Naive thymus-derived CD8-positive, alpha-beta T cell (primary cell): Measurements from ENCODE around the gene RPL32. TPM values are rescaled to one million over a fixed set of nuclear protein-coding genes. Genes with fewer than 3 reads are reported as not detected.
A peak's percentile ranks its signal among the peaks of the same experiment; 100 is the strongest.
"Not testable (repeated sequence)": the region's sequence is repeated elsewhere in the genome, so short reads cannot be mapped to it uniquely, and the experiment has no call there.

Experiments used
- ATAC-seq, 2 donors: fragments of 150-1000 bp; cut with Tn5 transposase in 1 of 2; sonication (Bioruptor Pico), chemical (Tn5 transposase) in 1 of 2; 1 replicate in 1 of 2; 2 replicates in 1 of 2; pipeline ENCODE4 v1.10.0; 2021; ENCODE audit warnings: mild to moderate bottlenecking in 2 of 2, moderate library complexity in 2 of 2
- POLR2A ChIA-PET: fragments of 350-600 bp; sonication (Branson Sonifier 250); formaldehyde crosslinking; loops from one replicate; lab custom pipeline; 2021; ENCODE audit warnings: antibody characterized with exemption; lab: Charles Lee
- DNase-seq, 10 donors: peaks; one replicate each; pipeline versions ENCODE4 v3.0.0 to v3.0.0-alpha.2; 2020 to 2022
- H3K27ac Mint-ChIP-seq, 10 donors: one replicate each; pipeline ENCODE4 v1.8.0; 2020 to 2022; ENCODE audit warnings: mild to moderate bottlenecking in 10 of 10, mixed read lengths in 10 of 10, moderate library complexity in 4 of 10, inconsistent platforms in 1 of 10
- H3K27me3 Mint-ChIP-seq, 5 donors: one replicate each; pipeline ENCODE4 v1.8.0; 2021 to 2022; ENCODE audit warnings: mixed read lengths in 5 of 5
- H3K36me3 Mint-ChIP-seq, 3 donors: one replicate each; pipeline ENCODE4 v1.8.0; 2020 to 2022; ENCODE audit warnings: mixed read lengths in 3 of 3, mild to moderate bottlenecking in 2 of 3, inconsistent platforms in 1 of 3
- H3K4me1 Mint-ChIP-seq, 4 donors: one replicate each; pipeline ENCODE4 v1.8.0; 2021 to 2022; ENCODE audit warnings: mixed read lengths in 4 of 4
- H3K4me3 Mint-ChIP-seq, 10 donors: one replicate each; pipeline ENCODE4 v1.8.0; 2020 to 2022; ENCODE audit warnings: mild to moderate bottlenecking in 10 of 10, mixed read lengths in 10 of 10, moderate library complexity in 6 of 10, inconsistent platforms in 1 of 10
- H3K9me3 Mint-ChIP-seq, 9 donors: one replicate each; pipeline ENCODE4 v1.8.0; 2020 to 2022; ENCODE audit warnings: mixed read lengths in 9 of 9, mild to moderate bottlenecking in 3 of 9, inconsistent platforms in 1 of 9, moderate library complexity in 1 of 9
- polyA plus RNA-seq, 3 donors: library from polyadenylated mRNA; unstranded; fragments of 300-500 nt; fragmentation: Illumina TruSeq; gene quantifications; one replicate each; pipeline ENCODE4 v1.2.3, GENCODE V29; 2021
- total RNA-seq, 8 experiments: library from RNA in 2 of 8; stranded (reverse) in 2 of 8; gene quantifications; one replicate each; pipeline ENCODE4 v1.2.3 and lab custom pipeline; 2021 to 2026

The RPL32 gene
- total and polyA plus RNA-seq, 5 experiments from 2014 or later: 4,123 to 5,220 (median 4,376) TPM

DNA sequence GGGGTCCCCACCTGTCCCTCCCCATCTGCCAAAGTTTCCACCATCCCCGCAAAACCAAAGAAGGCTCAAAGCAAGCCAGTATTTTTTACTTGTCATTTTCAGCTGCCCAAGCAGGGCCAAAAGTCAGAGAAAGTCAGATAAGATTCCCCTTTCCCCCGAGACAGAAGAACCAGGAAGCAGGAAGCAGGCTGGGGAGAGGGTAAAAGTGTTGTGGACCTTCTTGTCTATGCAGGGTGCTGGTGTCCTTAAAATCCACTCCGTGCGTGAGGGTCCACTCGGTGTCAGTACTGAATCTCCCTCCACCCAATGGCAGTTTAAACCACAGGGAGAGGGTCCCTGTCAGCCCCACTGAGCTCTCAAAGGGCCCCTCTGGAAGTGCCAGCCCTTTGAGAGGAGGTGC is 20.2 kb upstream of the RPL32 start:
- POLR2A ChIA-PET: no interaction called here
- Mint-ChIP-seq H3K4me1 (peaks cover 0 to 2% (median 0%) of the 10 kb centered on the region in 4 donors), H3K27ac (peak overlapping the region in 2 of 10 donors; percentile 13 to 76), H3K36me3 (peaks cover 0 to 4% (median 0%) of the 10 kb centered on the region in 3 donors), H3K27me3 (peaks cover 0 to 11% (median 4%) of the 10 kb centered on the region in 5 donors), H3K4me3 (no peak overlapping the region), H3K9me3 (peaks cover 0 to 15% (median 5%) of the 10 kb centered on the region in 9 donors)
- ATAC-seq (no peak), DNase-seq (no peak)

DNA sequence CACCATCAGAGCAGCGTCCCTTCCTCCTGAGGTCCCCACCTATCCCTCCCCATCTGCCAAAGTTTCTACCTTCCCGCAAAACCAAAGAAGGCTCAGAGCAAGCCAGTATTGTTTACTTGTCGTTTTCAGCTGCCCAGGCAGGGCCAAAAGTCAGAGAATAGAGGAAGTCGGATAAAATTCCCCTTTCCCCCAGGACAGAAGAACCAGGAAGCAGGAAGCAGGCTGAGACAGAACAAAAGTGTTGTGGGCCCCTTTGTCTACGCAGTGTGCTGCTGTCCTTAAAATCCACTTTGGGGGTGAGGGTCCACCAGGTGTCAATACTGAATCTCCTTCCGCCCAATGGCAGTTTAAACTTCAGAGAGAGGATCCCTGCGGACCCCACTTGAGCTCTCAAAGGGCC is 18.5 kb upstream of the RPL32 start:
- DNase-seq (no peak), ATAC-seq (no peak)
- H3K4me1 Mint-ChIP-seq: no peaks in the 10 kb centered on the region
- no peak overlapping the region for H3K4me3 Mint-ChIP-seq
- H3K27ac Mint-ChIP-seq: peak overlapping the region in 1 of 10 donors; percentile 60
- peaks cover 0 to 5% (median 0%) of the 10 kb centered on the region in 9 donors for H3K9me3 Mint-ChIP-seq
- H3K27me3 Mint-ChIP-seq: peaks cover 0 to 9% (median 3%) of the 10 kb centered on the region in 5 donors
- POLR2A ChIA-PET: no interaction called here
- no peaks in the 10 kb centered on the region for H3K36me3 Mint-ChIP-seq

- Mint-ChIP-seq H3K36me3 (no peaks in the 10 kb centered on the region), H3K4me1 (no peaks in the 10 kb centered on the region), H3K27ac (no peak overlapping the region), H3K27me3 (peaks cover 0 to 13% (median 4%) of the 10 kb centered on the region in 5 donors), H3K4me3 (no peak overlapping the region), H3K9me3 (no peaks in the 10 kb centered on the region)
- DNase-seq (no peak), ATAC-seq (no peak)
- POLR2A ChIA-PET: no interaction called here
Measured at GRCh38 chr3:12856626-12857025, 15.3 kb upstream of the RPL32 start.

DNA sequence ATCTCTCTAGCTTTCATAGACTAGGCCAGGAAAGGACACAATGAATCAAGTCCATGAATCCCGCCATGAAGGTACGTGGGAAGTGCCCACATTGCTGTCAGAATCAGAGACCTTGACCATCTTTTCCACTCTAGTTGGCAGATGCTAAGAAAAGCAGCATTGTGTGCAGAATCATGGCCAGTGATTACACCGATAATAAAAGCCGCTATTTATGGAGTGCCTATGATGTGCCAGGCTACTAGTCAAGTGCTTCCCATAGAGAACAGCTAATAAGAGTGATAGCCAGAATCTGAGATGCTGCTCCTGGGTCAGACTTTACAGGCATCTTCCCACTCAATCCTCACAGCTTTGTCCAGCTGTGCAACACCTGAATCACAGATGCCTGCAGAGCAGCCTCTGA is 13.2 kb upstream of the RPL32 start:
- POLR2A ChIA-PET: interaction anchor here (1.6 kb wide), 1 partner anchor 13 kb away, joined by 6 read pairs; the partner anchor contains the start of gene RPL32
- H3K4me1 Mint-ChIP-seq: peaks cover 0 to 3% (median 0%) of the 10 kb centered on the region in 4 donors
- ATAC-seq: no peak
- no peaks in the 10 kb centered on the region for H3K36me3 Mint-ChIP-seq
- peaks cover 0 to 1% (median 0%) of the 10 kb centered on the region in 9 donors for H3K9me3 Mint-ChIP-seq
- no peak overlapping the region for H3K27ac Mint-ChIP-seq
- peaks cover 0 to 15% (median 7%) of the 10 kb centered on the region in 5 donors for H3K27me3 Mint-ChIP-seq
- no peak for DNase-seq
- H3K4me3 Mint-ChIP-seq: no peak overlapping the region

GRCh38 chr3:12853847-12854246 is 12.5 kb upstream of the RPL32 start:
- not testable (repeated sequence) for H3K36me3 Mint-ChIP-seq, H3K9me3 Mint-ChIP-seq, H3K27ac Mint-ChIP-seq, H3K4me1 Mint-ChIP-seq, H3K4me3 Mint-ChIP-seq, ATAC-seq, DNase-seq
- peaks cover 0 to 13% (median 7%) of the 10 kb centered on the region in 5 donors for H3K27me3 Mint-ChIP-seq
- POLR2A ChIA-PET: interaction anchor here (0.9 kb wide), 1 partner anchor 13 kb away, joined by 3 read pairs; the partner anchor contains the start of gene RPL32

DNA sequence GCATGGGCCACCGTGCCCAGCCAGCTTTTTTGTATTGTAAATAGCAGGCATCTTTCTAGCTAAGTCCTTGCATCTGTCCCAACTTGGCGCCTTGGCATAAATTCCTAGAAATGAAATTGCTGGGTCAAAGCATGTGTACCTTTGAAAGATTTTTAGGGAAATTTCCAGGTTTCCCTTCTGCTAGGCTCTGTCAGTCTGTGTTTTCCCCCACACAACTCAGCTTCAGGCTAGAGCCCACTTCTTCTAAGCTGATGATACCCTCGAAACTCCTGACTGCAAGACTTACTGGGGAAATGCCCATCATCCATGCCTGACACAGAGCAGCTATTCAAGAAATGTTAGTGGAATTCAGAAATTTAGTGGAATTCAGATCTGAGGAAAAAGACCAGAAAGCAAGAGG is 10.8 kb upstream of the RPL32 start:
- Mint-ChIP-seq H3K36me3 (no peaks in the 10 kb centered on the region), H3K4me3 (no peak overlapping the region), H3K27me3 (peaks cover 0 to 12% (median 7%) of the 10 kb centered on the region in 5 donors), H3K27ac (no peak overlapping the region), H3K4me1 (peaks cover 0 to 3% (median 0%) of the 10 kb centered on the region in 4 donors), H3K9me3 (peaks cover 0 to 1% (median 0%) of the 10 kb centered on the region in 9 donors)
- DNase-seq (no peak), ATAC-seq (no peak)
- POLR2A ChIA-PET: interaction anchor here (1.1 kb wide), 1 partner anchor 11 kb away, joined by 6 read pairs; the partner anchor contains the start of gene RPL32

DNA sequence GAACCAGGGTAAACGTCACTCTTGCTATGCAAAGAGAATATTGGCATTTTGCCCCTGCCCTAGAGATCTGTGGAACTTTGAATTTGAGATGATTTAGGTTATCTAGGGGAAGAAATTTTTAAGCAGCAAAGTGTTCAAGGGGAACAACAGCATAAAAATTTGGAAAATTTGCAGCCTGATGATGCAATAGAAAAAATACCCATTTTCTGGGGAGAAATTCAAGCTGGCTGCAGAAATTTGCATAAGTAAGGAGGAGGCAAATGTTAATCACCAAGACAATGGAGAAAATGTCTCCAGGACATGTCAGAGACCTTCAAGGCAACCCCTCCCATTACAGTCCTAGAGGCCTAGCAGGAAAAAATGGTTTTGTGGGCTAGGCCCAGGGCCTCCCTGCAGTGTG is 4.4 kb upstream of the RPL32 start:
- Mint-ChIP-seq H3K9me3 (peaks cover 0 to 2% (median 0%) of the 10 kb centered on the region in 9 donors), H3K4me1 (peaks cover 3 to 13% (median 5%) of the 10 kb centered on the region in 4 donors), H3K27ac (no peak overlapping the region), H3K27me3 (peaks cover 0 to 2% (median 0%) of the 10 kb centered on the region in 5 donors), H3K4me3 (no peak overlapping the region), H3K36me3 (peaks cover 1 to 2% (median 1%) of the 10 kb centered on the region in 3 donors)
- POLR2A ChIA-PET: interaction anchor here (0.9 kb wide), 1 partner anchor 14 kb away, joined by 4 read pairs; no protein-coding TSS in a partner anchor
- ATAC-seq (no peak), DNase-seq (no peak)

DNA sequence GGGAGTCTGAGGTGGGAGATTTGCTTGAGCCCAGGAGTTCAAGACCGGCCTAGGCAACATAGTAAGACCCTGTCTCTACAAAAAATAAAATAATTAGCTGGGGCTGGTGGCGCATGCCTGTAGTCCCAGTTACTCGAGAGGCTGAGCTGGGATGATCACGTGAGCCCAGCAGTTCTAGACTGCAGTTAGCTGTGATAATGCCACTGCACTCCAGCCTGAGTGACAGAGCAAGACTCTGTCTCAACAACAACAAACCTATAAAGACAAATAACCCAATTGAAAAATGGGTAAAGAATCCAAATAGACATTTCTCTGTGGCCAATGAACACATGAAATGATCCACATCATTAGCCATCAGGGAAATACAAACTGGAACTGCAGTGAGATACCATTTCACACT is 1.1 kb upstream of the RPL32 start:
- Mint-ChIP-seq H3K4me1 (peaks cover 18 to 46% (median 38%) of the 10 kb centered on the region in 4 donors), H3K27ac (peak overlapping the region in 6 of 10 donors; percentile 99 to 100 (median 100)), H3K27me3 (no peaks in the 10 kb centered on the region), H3K4me3 (peak overlapping the region in 2 of 10 donors; percentile 94 to 95), H3K36me3 (peaks cover 5 to 35% (median 20%) of the 10 kb centered on the region in 3 donors), H3K9me3 (peaks cover 0 to 2% (median 0%) of the 10 kb centered on the region in 9 donors)
- ATAC-seq (no peak), DNase-seq (no peak)
- POLR2A ChIA-PET: interaction anchor here (0.8 to 3.3 kb wide), 8 partner anchors 11 to 1808 kb away, joined by 3 to 34 read pairs (median 12); partner anchors contain the start of genes CAND2 and CCDC174

GRCh38 chr3:12841970-12842328 is 584 bp upstream of the RPL32 start:
- Mint-ChIP-seq H3K36me3 (peaks cover 5 to 40% (median 21%) of the 10 kb centered on the region in 3 donors), H3K4me1 (peaks cover 21 to 49% (median 43%) of the 10 kb centered on the region in 4 donors), H3K9me3 (peaks cover 0 to 2% (median 0%) of the 10 kb centered on the region in 9 donors), H3K4me3 (peak overlapping the region; percentile 94 to 98 (median 96)), H3K27me3 (no peaks in the 10 kb centered on the region), H3K27ac (peak overlapping the region; percentile 97 to 100 (median 100))
- ATAC-seq: no peak
- POLR2A ChIA-PET: interaction anchor here (0.5 to 3.3 kb wide), 22 partner anchors 10 to 1809 kb away, joined by 3 to 34 read pairs (median 4); partner anchors contain the start of genes CAND2, CCDC174, CHCHD4 and HDAC11
- DNase-seq: no peak

DNA sequence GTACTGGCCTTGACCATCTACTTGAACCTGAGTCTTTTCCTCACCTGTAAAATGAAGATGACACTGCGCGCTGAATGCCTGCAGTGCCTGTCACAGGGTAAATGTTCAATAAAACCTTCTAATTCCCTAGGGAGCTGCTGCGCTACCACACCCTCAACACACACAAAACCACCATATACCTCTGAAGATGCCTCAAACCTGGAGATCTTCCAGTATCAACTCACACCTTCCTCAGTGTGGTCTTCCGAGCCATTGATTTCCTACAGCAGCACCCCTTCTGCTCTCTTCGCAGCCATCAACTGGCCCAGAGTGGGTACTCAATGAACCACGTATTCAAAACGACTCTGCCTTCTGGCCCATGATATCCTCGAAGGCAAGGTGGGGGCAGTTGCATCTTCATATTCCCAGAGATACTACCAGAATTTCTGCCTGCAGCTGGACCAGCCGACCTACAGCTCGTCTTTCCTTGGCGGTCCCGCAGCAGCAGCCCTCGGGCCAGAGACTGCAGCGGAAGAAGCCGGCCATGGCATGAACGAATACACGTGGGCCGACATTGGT is 695 bp downstream of the RPL32 start:
- Mint-ChIP-seq H3K4me3 (peak overlapping the region; percentile 94 to 98 (median 96)), H3K4me1 (peaks cover 22 to 49% (median 46%) of the 10 kb centered on the region in 4 donors), H3K27ac (peak overlapping the region; percentile 97 to 100 (median 100)), H3K9me3 (no peaks in the 10 kb centered on the region), H3K36me3 (peaks cover 5 to 53% (median 21%) of the 10 kb centered on the region in 3 donors), H3K27me3 (no peaks in the 10 kb centered on the region)
- peak in 2 of 10 donors; percentile 39 to 41 for DNase-seq
- POLR2A ChIA-PET: interaction anchor here (0.9 to 3.3 kb wide), 14 partner anchors 9 to 1810 kb away, joined by 3 to 34 read pairs (median 6); partner anchors contain the start of genes CAND2, CCDC174, RAF1 and TSEN2
- ATAC-seq: peak; percentile 51 to 64

DNA sequence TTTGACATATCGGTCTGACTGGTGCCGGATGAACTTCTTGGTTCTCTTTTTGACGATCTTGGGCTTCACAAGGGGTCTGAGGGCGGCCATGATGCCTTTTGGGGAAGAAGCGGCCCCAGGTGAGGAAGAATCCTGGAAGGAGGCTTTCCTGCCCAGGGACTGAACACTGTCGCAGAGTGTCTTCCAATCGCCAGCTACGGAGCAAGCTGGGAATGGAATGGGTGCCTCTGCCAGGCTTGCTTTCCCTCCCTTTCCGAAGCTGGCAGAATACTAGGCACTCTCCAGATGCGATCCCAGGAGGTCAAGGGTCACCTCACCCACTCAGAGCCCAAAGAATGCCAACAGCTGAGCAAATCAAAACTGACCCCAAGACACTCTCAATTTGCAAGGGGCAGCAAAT is 1.2 kb downstream of the RPL32 start:
- DNase-seq, H3K27me3 Mint-ChIP-seq, ATAC-seq, H3K9me3 Mint-ChIP-seq: not testable (repeated sequence)
- H3K36me3 Mint-ChIP-seq: peaks cover 5 to 57% (median 21%) of the 10 kb centered on the region in 3 donors
- peak overlapping the region; percentile 94 to 98 (median 96) for H3K4me3 Mint-ChIP-seq
- peaks cover 21 to 49% (median 46%) of the 10 kb centered on the region in 4 donors for H3K4me1 Mint-ChIP-seq
- POLR2A ChIA-PET: interaction anchor here (0.9 to 3.3 kb wide), 6 partner anchors 9 to 176 kb away, joined by 3 to 27 read pairs (median 14); partner anchors contain the start of genes CAND2 and RAF1
- peak overlapping the region; percentile 97 to 100 (median 100) for H3K27ac Mint-ChIP-seq

DNA sequence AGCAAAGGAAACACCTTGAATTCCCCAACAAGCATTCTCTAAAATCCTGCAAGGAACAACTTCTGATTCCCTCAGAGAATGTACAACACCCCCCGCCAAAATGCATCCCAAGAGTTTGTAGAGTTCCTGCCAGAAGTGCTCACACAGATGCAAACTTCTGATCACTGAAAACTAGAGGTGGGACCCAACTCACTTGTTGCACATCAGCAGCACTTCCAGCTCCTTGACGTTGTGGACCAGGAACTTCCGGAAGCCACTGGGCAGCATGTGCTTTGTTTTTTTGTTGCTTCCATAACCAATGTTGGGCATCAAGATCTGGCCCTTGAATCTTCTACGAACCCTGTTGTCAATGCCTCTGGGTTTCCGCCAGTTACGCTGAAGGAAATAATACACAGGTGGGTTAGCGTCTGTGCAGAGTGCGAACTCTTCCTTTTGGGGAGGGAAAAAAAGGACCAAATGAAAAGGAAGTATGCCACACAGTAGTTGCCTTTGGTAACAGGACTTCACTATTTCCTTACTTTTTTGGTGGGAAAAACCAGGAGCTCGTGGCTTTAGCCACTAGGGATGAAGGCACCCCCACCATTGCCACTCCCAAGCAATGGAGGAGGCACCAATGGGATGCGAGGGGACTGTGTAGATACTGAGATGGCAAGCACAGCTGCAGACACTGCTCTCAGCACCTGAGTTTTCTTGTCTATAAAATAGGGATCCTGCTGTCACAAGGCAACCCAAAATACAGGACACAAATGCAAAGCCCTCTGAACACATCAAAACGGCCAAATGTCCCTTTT is 2.0 kb downstream of the RPL32 start:
- Mint-ChIP-seq H3K9me3 (no peaks in the 10 kb centered on the region), H3K4me1 (peaks cover 20 to 49% (median 46%) of the 10 kb centered on the region in 4 donors), H3K27me3 (no peaks in the 10 kb centered on the region), H3K36me3 (peaks cover 5 to 65% (median 21%) of the 10 kb centered on the region in 3 donors), H3K27ac (peak overlapping the region; percentile 71 to 100 (median 99)), H3K4me3 (peak overlapping the region; percentile 94 to 98 (median 96))
- no peak for DNase-seq
- no peak for ATAC-seq
- POLR2A ChIA-PET: interaction anchor here (0.6 to 2.5 kb wide), 3 partner anchors 9 to 211 kb away, joined by 4 to 9 read pairs (median 7); partner anchors contain the start of gene RAF1
